ENCODE data around the gene YES1.

YES1 gene

DNA sequence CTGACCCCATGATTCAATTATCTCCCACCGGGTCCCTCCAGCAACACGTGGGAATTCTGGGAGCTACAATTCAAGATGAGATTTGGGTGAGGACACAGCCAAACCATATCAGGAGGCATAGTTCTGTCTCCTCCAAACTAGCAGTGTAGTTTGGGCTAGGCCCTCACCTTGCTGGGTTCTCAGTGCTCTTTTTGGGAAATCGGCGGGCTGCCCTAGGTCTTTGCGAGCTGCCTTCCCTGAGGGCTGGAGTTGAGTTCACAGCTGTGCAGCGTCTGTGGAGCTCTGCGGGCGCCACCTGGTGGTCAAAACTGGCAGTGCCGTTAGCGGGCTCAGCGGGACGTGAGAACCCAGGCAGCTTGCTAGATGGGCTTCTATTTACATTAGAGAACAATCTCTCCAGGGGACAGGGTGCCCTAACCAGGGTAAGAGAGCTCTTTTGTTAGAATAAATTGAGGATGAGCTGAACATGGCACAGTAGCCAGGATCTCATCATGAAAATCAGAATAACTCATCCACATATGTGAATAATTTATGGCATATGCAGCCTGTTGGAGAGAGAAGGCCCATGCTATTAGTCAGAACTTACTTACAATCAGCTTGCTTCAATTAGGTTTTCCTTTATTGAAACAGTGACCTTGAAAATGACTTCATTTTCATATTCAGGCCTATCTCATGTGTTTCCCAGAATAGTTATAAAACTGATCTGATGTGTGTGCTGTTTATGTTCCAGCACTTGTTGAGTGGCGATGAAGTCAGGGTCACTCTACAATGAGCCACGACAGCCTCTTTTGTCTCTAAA, 27.4 kb upstream of the YES1 start:
- H3K36me3 ChIP-seq (ENCODE audit: control insufficient read depth, insufficient read depth, low read length) = no peaks in the 10 kb centered on the region
- H3K9me3 ChIP-seq (ENCODE audit: control insufficient read depth, insufficient read depth, low read depth, low read length) = no peaks in the 10 kb centered on the region
- peaks cover 54% of the 10 kb centered on the region for H3K27me3 ChIP-seq (ENCODE audit: control insufficient read depth, insufficient read depth, low read length)
- H3K27ac ChIP-seq (ENCODE audit: low read depth, low read length) = no peak overlapping the region
- H3K9ac ChIP-seq (ENCODE audit: low read length) = no peak overlapping the region
- H3K4me1 ChIP-seq (ENCODE audit: control insufficient read depth, insufficient read depth, low read length) = no peaks in the 10 kb centered on the region
- H3K4me3 ChIP-seq (ENCODE audit: low read depth, low read length) = no peak overlapping the region

DNA sequence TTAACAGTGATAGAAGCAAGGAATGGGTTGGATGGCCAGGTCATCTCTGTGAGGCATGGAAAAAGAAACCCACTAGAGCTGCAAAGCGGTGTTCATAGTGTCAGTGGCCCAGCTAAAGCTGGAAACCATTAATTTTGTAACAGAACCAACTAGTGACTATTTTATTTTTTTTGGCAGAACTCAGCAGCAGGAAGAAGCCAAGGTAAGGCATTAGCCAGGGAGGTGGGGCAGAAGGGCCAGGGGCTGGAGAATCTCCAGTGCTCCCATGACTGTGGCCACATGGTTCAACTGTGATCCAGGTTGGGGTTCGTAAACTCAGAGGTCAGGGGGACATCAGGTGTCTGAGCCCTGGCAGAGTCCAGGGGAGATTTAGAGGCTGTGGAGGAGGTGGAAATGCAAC, 25.9 kb upstream of the YES1 start:
- H3K27me3 ChIP-seq (ENCODE audit: control insufficient read depth, insufficient read depth, low read length) = peaks cover 51% of the 10 kb centered on the region

DNA sequence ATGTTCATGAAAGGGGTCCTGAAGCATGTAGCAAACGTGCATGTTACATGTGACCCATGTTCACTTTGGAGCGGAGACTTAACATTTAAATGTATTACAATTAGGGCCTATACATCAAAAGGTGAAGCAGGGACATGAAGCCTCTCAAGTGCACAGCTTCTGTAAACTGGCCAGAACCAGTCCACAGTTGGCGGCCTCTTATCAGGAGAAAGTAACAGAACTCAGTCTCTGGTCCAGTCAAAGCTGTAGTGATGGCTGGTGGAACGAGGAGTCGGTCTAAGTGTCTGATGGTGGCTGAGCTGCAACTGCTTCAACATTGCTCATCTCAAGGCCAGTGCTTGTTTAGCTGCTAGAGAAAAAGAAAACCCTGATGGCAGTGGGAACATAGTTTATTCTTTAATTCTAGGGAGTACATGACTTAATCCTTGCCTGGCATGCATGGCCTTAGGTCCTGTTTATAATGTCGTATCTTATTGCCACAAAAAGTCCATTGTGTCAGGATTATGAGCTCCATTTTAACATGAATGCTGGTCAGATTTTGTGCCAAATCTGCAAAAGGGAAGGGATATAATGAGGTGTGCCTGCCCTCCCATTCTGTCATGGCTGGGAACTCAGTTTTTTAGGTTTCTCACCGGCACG, 22.2 kb upstream of the YES1 start:
- Histone ChIP-seq H3K9me3 (ENCODE audit: control insufficient read depth, insufficient read depth, low read depth, low read length) (no peaks in the 10 kb centered on the region), H3K36me3 (ENCODE audit: control insufficient read depth, insufficient read depth, low read length) (no peaks in the 10 kb centered on the region), H3K4me3 (ENCODE audit: low read depth, low read length) (no peak overlapping the region), H3K9ac (ENCODE audit: low read length) (no peak overlapping the region), H3K27me3 (ENCODE audit: control insufficient read depth, insufficient read depth, low read length) (peaks cover 19% of the 10 kb centered on the region), H3K4me1 (ENCODE audit: control insufficient read depth, insufficient read depth, low read length) (peaks cover 14% of the 10 kb centered on the region), H3K27ac (ENCODE audit: low read depth, low read length) (no peak overlapping the region)

More for the DNA sequence above, 25.9 kb upstream of the YES1 start:
- Histone ChIP-seq H3K27ac (ENCODE audit: low read depth, low read length) (no peak overlapping the region), H3K9me3 (ENCODE audit: control insufficient read depth, insufficient read depth, low read depth, low read length) (no peaks in the 10 kb centered on the region), H3K36me3 (ENCODE audit: control insufficient read depth, insufficient read depth, low read length) (no peaks in the 10 kb centered on the region), H3K4me1 (ENCODE audit: control insufficient read depth, insufficient read depth, low read length) (no peaks in the 10 kb centered on the region), H3K9ac (ENCODE audit: low read length) (no peak overlapping the region), H3K4me3 (ENCODE audit: low read depth, low read length) (no peak overlapping the region)

DNA sequence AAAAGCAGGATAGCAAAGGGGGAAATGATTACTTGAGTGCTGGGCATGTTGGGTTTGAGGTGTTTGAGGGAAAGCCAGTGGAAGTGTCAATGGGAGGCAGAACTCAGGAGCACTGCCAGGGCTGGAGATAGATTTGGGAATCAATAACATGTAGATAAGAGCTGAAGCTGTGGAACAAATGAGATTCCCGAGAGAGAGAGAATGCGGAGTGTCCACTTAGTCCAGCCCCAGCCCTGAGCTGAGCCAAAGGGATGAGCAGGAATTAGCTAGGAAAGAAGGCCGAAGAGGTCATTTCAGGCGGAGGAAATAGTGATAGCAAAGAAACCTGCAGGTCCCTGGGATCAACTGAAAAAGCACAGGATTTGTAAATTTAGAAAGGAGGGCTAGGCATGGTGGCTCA, 21.2 kb upstream of the YES1 start:
- Histone ChIP-seq H3K27me3 (ENCODE audit: control insufficient read depth, insufficient read depth, low read length) (peaks cover 9% of the 10 kb centered on the region), H3K4me3 (ENCODE audit: low read depth, low read length) (no peak overlapping the region), H3K9me3 (ENCODE audit: control insufficient read depth, insufficient read depth, low read depth, low read length) (no peaks in the 10 kb centered on the region), H3K9ac (ENCODE audit: low read length) (no peak overlapping the region), H3K36me3 (ENCODE audit: control insufficient read depth, insufficient read depth, low read length) (no peaks in the 10 kb centered on the region), H3K27ac (ENCODE audit: low read depth, low read length) (no peak overlapping the region), H3K4me1 (ENCODE audit: control insufficient read depth, insufficient read depth, low read length) (peaks cover 14% of the 10 kb centered on the region)

DNA sequence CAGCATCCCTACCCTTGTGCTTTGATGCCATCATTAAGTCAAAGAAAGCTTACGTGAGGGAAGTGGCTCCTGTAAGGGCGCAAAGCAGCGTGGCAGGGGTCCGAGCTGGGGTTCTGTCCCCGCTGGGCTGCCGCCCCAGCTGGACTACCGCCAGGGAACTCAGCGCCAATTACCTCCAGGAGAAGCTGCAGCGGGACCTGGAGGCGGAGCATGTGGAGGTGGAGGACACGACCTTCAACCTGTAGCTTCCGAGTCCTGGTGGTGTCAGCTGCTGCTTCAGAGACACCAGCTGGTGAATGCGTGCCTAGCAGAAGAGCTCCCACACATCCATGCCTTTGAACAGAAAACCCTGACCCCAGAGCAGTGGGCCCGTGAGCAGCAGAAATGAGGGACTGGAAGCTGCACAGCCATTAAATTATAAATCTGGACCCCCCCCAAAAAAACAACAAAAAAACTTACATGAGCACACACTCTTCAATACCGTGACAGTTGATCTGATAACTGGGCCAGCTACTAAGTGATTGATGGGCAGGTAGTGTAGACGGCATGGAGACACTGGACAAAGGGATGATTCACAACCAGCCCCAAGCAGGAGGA, 20.1 kb upstream of the YES1 start:
- Histone ChIP-seq H3K4me1 (ENCODE audit: control insufficient read depth, insufficient read depth, low read length) (peaks cover 14% of the 10 kb centered on the region), H3K4me3 (ENCODE audit: low read depth, low read length) (peak overlapping the region; percentile 41), H3K36me3 (ENCODE audit: control insufficient read depth, insufficient read depth, low read length) (no peaks in the 10 kb centered on the region), H3K27me3 (ENCODE audit: control insufficient read depth, insufficient read depth, low read length) (no peaks in the 10 kb centered on the region), H3K27ac (ENCODE audit: low read depth, low read length) (no peak overlapping the region), H3K9ac (ENCODE audit: low read length) (no peak overlapping the region), H3K9me3 (ENCODE audit: control insufficient read depth, insufficient read depth, low read depth, low read length) (no peaks in the 10 kb centered on the region)

DNA sequence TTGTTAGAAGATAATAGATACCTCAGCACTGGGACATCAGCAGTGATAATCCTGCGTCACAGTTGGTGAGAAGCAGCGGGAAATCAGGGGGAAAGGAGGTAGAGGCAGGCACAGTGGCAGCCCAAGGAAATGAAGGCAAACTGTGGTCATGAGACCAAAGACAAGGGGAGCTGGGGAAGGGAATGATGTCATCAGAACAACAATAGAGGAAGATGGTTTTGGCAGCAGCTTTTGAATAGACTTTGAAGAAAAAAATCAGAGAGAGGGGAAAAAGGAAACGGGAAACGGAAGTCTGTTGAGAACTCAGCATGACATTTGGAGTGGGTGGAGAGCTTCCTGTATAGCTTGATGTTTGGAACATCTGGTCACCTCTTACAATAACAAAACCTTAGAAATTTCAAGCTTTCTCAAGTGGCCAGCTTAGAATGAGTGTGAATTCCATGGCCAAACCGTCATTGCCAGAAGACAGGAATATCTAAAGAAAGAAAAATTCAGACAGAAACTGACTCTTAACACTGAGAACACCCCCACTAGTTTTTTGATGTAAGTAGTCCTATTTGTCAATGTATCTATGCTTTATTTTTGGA, 18.4 kb upstream of the YES1 start:
- H3K9ac ChIP-seq (ENCODE audit: low read length) = peak overlapping the region; percentile 18
- peaks cover 14% of the 10 kb centered on the region for H3K4me1 ChIP-seq (ENCODE audit: control insufficient read depth, insufficient read depth, low read length)

DNA sequence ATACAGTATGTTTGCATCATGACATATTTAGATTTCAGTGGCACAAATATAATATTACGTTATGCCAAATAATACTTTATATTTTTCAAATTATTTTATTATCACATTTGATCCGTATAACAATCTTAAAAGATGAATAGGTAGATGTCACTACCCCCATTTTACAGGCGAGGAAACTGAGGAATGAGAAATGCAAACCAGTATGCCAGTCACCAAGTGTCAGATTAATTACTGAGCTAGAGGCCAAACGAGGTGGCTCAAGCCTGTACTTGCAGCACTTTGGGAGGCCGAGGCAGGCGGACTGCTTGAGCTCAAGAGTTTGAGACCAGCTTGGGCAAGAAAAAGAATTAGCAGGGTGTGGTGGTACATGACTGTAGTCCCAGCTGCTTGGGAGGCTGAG, 17.4 kb upstream of the YES1 start:
- Histone ChIP-seq H3K27me3 (ENCODE audit: control insufficient read depth, insufficient read depth, low read length) (no peaks in the 10 kb centered on the region), H3K4me1 (ENCODE audit: control insufficient read depth, insufficient read depth, low read length) (peaks cover 14% of the 10 kb centered on the region), H3K27ac (ENCODE audit: low read depth, low read length) (no peak overlapping the region; the same call in 1 of the 2 replicates), H3K9ac (ENCODE audit: low read length) (peak overlapping the region; percentile 18), H3K36me3 (ENCODE audit: control insufficient read depth, insufficient read depth, low read length) (no peaks in the 10 kb centered on the region), H3K4me3 (ENCODE audit: low read depth, low read length) (no peak overlapping the region), H3K9me3 (ENCODE audit: control insufficient read depth, insufficient read depth, low read depth, low read length) (no peaks in the 10 kb centered on the region)

More for the DNA sequence above, 18.4 kb upstream of the YES1 start:
- H3K4me3 ChIP-seq (ENCODE audit: low read depth, low read length) = peak overlapping the region; percentile 7; the same call in 1 of the 2 replicates
- no peaks in the 10 kb centered on the region for H3K36me3 ChIP-seq (ENCODE audit: control insufficient read depth, insufficient read depth, low read length)
- peak overlapping the region; percentile 50; the same call in 1 of the 2 replicates for H3K27ac ChIP-seq (ENCODE audit: low read depth, low read length)
- H3K9me3 ChIP-seq (ENCODE audit: control insufficient read depth, insufficient read depth, low read depth, low read length) = no peaks in the 10 kb centered on the region
- no peaks in the 10 kb centered on the region for H3K27me3 ChIP-seq (ENCODE audit: control insufficient read depth, insufficient read depth, low read length)

DNA sequence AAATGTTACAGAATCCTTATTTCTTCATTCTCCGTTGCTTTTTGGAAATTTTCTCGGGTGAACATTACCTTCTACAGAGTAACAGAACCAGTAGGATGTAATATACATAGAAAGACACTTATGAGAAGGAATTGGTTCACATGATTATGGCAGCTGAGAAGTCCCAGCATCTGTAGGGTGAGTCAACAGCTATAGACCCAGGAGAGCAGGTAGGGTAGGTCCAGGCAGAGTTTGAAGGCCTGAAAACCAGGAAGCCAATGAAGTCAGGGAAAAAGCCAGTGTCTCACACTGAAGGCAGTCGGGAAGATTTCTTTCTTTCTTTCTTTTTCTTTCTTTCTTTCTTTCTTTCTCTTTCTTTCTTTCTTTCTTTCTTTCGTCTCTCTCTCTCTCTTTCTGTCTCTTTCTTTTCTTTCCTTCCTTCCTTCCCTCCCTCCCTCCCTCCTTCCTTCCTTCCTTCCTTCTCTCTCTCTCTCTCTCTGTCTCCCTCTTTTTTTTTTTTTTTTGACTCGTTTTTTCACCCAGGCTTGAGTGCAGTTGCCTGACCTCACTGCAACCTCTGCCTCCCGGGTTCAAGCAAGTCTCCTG, 15.1 kb upstream of the YES1 start:
- H3K27me3 ChIP-seq (ENCODE audit: control insufficient read depth, insufficient read depth, low read length) = no peaks in the 10 kb centered on the region
- H3K9ac ChIP-seq (ENCODE audit: low read length) = no peak overlapping the region
- no peaks in the 10 kb centered on the region for H3K36me3 ChIP-seq (ENCODE audit: control insufficient read depth, insufficient read depth, low read length)
- no peaks in the 10 kb centered on the region for H3K9me3 ChIP-seq (ENCODE audit: control insufficient read depth, insufficient read depth, low read depth, low read length)
- H3K27ac ChIP-seq (ENCODE audit: low read depth, low read length) = no peak overlapping the region
- H3K4me1 ChIP-seq (ENCODE audit: control insufficient read depth, insufficient read depth, low read length) = peaks cover 14% of the 10 kb centered on the region
- H3K4me3 ChIP-seq (ENCODE audit: low read depth, low read length) = no peak overlapping the region

DNA sequence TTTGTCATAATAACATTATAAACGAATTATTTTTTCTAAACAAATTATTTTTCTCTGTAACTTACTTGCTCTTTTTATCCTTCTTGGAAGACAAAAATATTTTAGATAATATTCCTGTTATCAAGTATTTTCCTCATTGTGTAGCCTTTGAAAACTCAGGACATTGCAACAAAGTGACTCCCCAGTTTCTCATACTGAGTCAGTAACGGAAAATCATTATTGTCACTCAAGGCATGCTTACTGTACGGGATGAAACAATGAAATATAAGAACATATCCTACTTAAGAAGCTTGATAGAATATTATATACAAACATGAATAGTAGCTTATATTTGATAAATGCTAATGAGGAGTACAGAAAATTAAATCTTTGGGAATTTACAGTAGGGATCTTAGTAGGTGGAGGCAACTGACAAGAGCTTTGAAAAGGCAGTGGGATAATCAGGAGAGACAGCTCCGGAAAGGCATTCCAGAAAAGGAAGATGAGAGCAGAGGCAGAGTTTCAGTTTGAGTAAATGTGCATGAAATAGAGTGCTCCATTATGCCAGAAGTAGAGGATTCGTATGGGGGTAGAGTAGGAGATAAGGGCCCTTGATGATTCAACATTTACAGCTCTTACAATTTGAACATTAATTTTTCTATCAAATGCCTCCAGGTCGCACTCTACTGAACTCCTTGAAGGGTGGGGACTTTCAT, 14.0 kb upstream of the YES1 start:
- Histone ChIP-seq H3K9me3 (ENCODE audit: control insufficient read depth, insufficient read depth, low read depth, low read length) (no peaks in the 10 kb centered on the region), H3K27ac (ENCODE audit: low read depth, low read length) (no peak overlapping the region), H3K4me1 (ENCODE audit: control insufficient read depth, insufficient read depth, low read length) (peaks cover 14% of the 10 kb centered on the region), H3K36me3 (ENCODE audit: control insufficient read depth, insufficient read depth, low read length) (no peaks in the 10 kb centered on the region), H3K9ac (ENCODE audit: low read length) (no peak overlapping the region), H3K4me3 (ENCODE audit: low read depth, low read length) (no peak overlapping the region), H3K27me3 (ENCODE audit: control insufficient read depth, insufficient read depth, low read length) (no peaks in the 10 kb centered on the region)

DNA sequence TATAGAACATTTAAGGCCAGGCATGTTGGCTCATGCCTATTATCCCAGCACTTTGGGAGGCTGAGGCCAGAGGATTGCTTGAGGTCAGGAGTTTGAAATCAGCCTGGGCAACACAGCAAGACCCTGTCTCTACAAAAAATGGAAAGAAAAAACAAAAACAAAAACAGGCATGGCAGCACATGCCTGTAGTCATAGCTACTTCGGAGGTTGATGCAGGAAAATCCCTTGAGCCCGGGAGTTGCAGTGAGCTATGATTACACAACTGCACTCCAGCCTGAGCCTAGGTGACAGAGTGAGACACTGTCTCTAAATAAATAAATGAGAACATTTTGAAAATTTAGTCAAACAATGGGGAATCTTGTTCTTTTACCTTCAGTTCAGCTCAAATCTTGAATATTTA, 12.1 kb upstream of the YES1 start:
- H3K9me3 ChIP-seq (ENCODE audit: control insufficient read depth, insufficient read depth, low read depth, low read length) = no peaks in the 10 kb centered on the region
- H3K27me3 ChIP-seq (ENCODE audit: control insufficient read depth, insufficient read depth, low read length) = no peaks in the 10 kb centered on the region
- no peak overlapping the region for H3K27ac ChIP-seq (ENCODE audit: low read depth, low read length)
- no peak overlapping the region for H3K4me3 ChIP-seq (ENCODE audit: low read depth, low read length)
- H3K9ac ChIP-seq (ENCODE audit: low read length) = no peak overlapping the region
- no peaks in the 10 kb centered on the region for H3K4me1 ChIP-seq (ENCODE audit: control insufficient read depth, insufficient read depth, low read length)
- no peaks in the 10 kb centered on the region for H3K36me3 ChIP-seq (ENCODE audit: control insufficient read depth, insufficient read depth, low read length)
